WTC11 (cell line): ENCODE measurements around the gene COL4A6. TPM values are rescaled to one million over a fixed set of nuclear protein-coding genes. Genes with fewer than 3 reads are reported as not detected.
A peak's percentile ranks its signal among the peaks of the same experiment; 100 is the strongest.

Experiments
- ATAC-seq: fragments of 200-7000 bp; cut with Tn5 transposase; 2 replicates; pipeline ENCODE4 v1.10.0; 2021; ENCODE audit warnings: mild to moderate bottlenecking, moderate library complexity
- CTCF ChIA-PET: fragments of 300-600 bp; sonication (Branson Sonifier 250); formaldehyde crosslinking; loops from one replicate; lab custom pipeline; 2021; ENCODE audit warnings: antibody characterized with exemption; lab: Charles Lee
- POLR2A ChIA-PET: fragments of 350-600 bp; sonication (Branson Sonifier 250); formaldehyde crosslinking; loops from one replicate; lab custom pipeline; 2021; ENCODE audit warnings: antibody characterized with exemption; lab: Charles Lee
- DNase-seq: peaks from one replicate; pipeline ENCODE4 v3.0.0; 2021; ENCODE audit warnings: low spot score
- H3K27ac Mint-ChIP-seq: 2 replicates; pipeline ENCODE4 v1.8.0; 2021; ENCODE audit warnings: mixed read lengths
- H3K27me3 Mint-ChIP-seq: 2 replicates; pipeline ENCODE4 v1.8.0; 2021; ENCODE audit warnings: low read depth, mild to moderate bottlenecking, moderate library complexity, mixed read lengths
- H3K36me3 Mint-ChIP-seq: 2 replicates; pipeline ENCODE4 v1.8.0; 2021; ENCODE audit warnings: mixed read lengths
- H3K4me1 Mint-ChIP-seq: 2 replicates; pipeline ENCODE4 v1.8.0; 2022; ENCODE audit warnings: mixed read lengths
- H3K4me3 Mint-ChIP-seq: 2 replicates; pipeline ENCODE4 v1.8.0; 2021; ENCODE audit warnings: mild to moderate bottlenecking, moderate library complexity, mixed read lengths
- H3K9me3 Mint-ChIP-seq: 2 replicates; pipeline ENCODE4 v1.8.0; 2021; ENCODE audit warnings: mixed read lengths
- CREB1 ChIP-seq: sonication (generic); formaldehyde crosslinking; IDR thresholded peaks from 2 replicates; pipeline ENCODE4 v1.8.0; 2023; ENCODE audit warnings: mild to moderate bottlenecking, missing genetic modification reagents
- E2F1 ChIP-seq: sonication (generic); formaldehyde crosslinking; IDR thresholded peaks from 2 replicates; pipeline ENCODE4 v1.8.0; 2022; ENCODE audit warnings: mild to moderate bottlenecking, missing genetic modification reagents
- E2F4 ChIP-seq: sonication (generic); formaldehyde crosslinking; IDR thresholded peaks from 2 replicates; pipeline ENCODE4 v1.8.1; 2022; ENCODE audit warnings: low read depth, mild to moderate bottlenecking, moderate library complexity, missing genetic modification reagents, borderline replicate concordance
- ELF4 ChIP-seq: sonication (generic); formaldehyde crosslinking; IDR thresholded peaks from 2 replicates; pipeline ENCODE4 v1.8.1; 2022; ENCODE audit warnings: low read depth, mild to moderate bottlenecking, moderate library complexity, missing genetic modification reagents
- EMX1 ChIP-seq: fragments of 250-450 bp; sonication (Bioruptor Pico); IDR thresholded peaks from 2 replicates; pipeline ENCODE4 v1.8.0; 2021; ENCODE audit warnings: mild to moderate bottlenecking
- ETV6 ChIP-seq: sonication (generic); formaldehyde crosslinking; IDR thresholded peaks from 2 replicates; pipeline ENCODE4 v1.8.1; 2022; ENCODE audit warnings: mild to moderate bottlenecking, missing genetic modification reagents
- FOXK1 ChIP-seq: sonication (generic); formaldehyde crosslinking; IDR thresholded peaks from 2 replicates; pipeline ENCODE4 v1.8.0; 2022; ENCODE audit warnings: mild to moderate bottlenecking, moderate library complexity, missing genetic modification reagents
- FOXP1 ChIP-seq: sonication (generic); formaldehyde crosslinking; IDR thresholded peaks from 2 replicates; pipeline ENCODE4 v1.8.0; 2022; ENCODE audit warnings: missing genetic modification reagents, mild to moderate bottlenecking, moderate library complexity, borderline replicate concordance
- HMGXB4 ChIP-seq: sonication (generic); formaldehyde crosslinking; IDR thresholded peaks from 2 replicates; pipeline ENCODE4 v1.8.1; 2023; ENCODE audit warnings: mild to moderate bottlenecking, moderate library complexity, missing genetic modification reagents
- IRF1 ChIP-seq: sonication (generic); formaldehyde crosslinking; IDR thresholded peaks from 2 replicates; pipeline ENCODE4 v1.8.0; 2023; ENCODE audit warnings: missing genetic modification reagents
- IRF2 ChIP-seq: sonication (generic); formaldehyde crosslinking; IDR thresholded peaks from 2 replicates; pipeline ENCODE4 v1.8.0; 2022; ENCODE audit warnings: low read depth, missing genetic modification reagents, borderline replicate concordance
- JAZF1 ChIP-seq: fragments of 250-450 bp; sonication (Bioruptor Pico); IDR thresholded peaks from 2 replicates; pipeline ENCODE4 v1.9.0; 2021; ENCODE audit warnings: moderate library complexity, mild to moderate bottlenecking, inconsistent platforms
- JUN ChIP-seq: sonication (generic); formaldehyde crosslinking; IDR thresholded peaks from 2 replicates; pipeline ENCODE4 v1.8.0; 2023; ENCODE audit warnings: mild to moderate bottlenecking, missing genetic modification reagents
- MAX ChIP-seq: sonication (generic); formaldehyde crosslinking; IDR thresholded peaks from 2 replicates; pipeline ENCODE4 v1.8.0; 2022; ENCODE audit warnings: mild to moderate bottlenecking, missing genetic modification reagents
- MLX ChIP-seq: sonication (generic); formaldehyde crosslinking; IDR thresholded peaks from 2 replicates; pipeline ENCODE4 v1.8.1; 2023; ENCODE audit warnings: mild to moderate bottlenecking, missing genetic modification reagents, moderate library complexity
- NFE2L1 ChIP-seq: sonication (generic); formaldehyde crosslinking; IDR thresholded peaks from 2 replicates; pipeline ENCODE4 v1.8.1; 2023; ENCODE audit warnings: missing genetic modification reagents
- RELA ChIP-seq: sonication (generic); formaldehyde crosslinking; IDR thresholded peaks from 2 replicates; pipeline ENCODE4 v1.8.1; 2022; ENCODE audit warnings: missing genetic modification reagents, mild to moderate bottlenecking, borderline replicate concordance
- SMAD3 ChIP-seq: sonication (generic); formaldehyde crosslinking; IDR thresholded peaks from 2 replicates; pipeline ENCODE4 v1.8.0; 2022; ENCODE audit warnings: missing genetic modification reagents, mild to moderate bottlenecking, borderline replicate concordance
- SOX15 ChIP-seq: fragments of 250-450 bp; sonication (Bioruptor Pico); IDR thresholded peaks from 2 replicates; pipeline ENCODE4 v1.9.0; 2021; ENCODE audit warnings: mild to moderate bottlenecking
- TCF7 ChIP-seq: sonication (generic); formaldehyde crosslinking; IDR thresholded peaks from 2 replicates; pipeline ENCODE4 v1.8.0; 2022; ENCODE audit warnings: mild to moderate bottlenecking, low read depth, missing genetic modification reagents, moderate library complexity
- TEAD1 ChIP-seq: sonication (generic); formaldehyde crosslinking; IDR thresholded peaks from 2 replicates; pipeline ENCODE4 v1.8.0; 2022; ENCODE audit warnings: mild to moderate bottlenecking, missing genetic modification reagents
- TP53 ChIP-seq: sonication (generic); formaldehyde crosslinking; IDR thresholded peaks from 2 replicates; pipeline ENCODE4 v1.8.1; 2023; ENCODE audit warnings: mild to moderate bottlenecking, missing genetic modification reagents
- USF1 ChIP-seq: sonication (generic); formaldehyde crosslinking; IDR thresholded peaks from 2 replicates; pipeline ENCODE4 v1.8.0; 2022; ENCODE audit warnings: mild to moderate bottlenecking, missing genetic modification reagents
- ZNF219 ChIP-seq: sonication (generic); formaldehyde crosslinking; IDR thresholded peaks from 2 replicates; pipeline ENCODE4 v1.8.0; 2023; ENCODE audit warnings: missing genetic modification reagents, mild to moderate bottlenecking, borderline replicate concordance
- ZNF232 ChIP-seq: sonication (generic); formaldehyde crosslinking; IDR thresholded peaks from 2 replicates; pipeline ENCODE4 v1.8.0; 2022; ENCODE audit warnings: mild to moderate bottlenecking, missing genetic modification reagents
- ZNF317 ChIP-seq: sonication (generic); formaldehyde crosslinking; IDR thresholded peaks from 2 replicates; pipeline ENCODE4 v1.8.1; 2023; ENCODE audit warnings: low read depth, mild to moderate bottlenecking, moderate library complexity, missing genetic modification reagents, borderline replicate concordance
- ZNF512 ChIP-seq: sonication (generic); formaldehyde crosslinking; IDR thresholded peaks from 2 replicates; pipeline ENCODE4 v1.8.1; 2022; ENCODE audit warnings: missing genetic modification reagents, borderline replicate concordance
- ZNF671 ChIP-seq: fragments of 250-450 bp; sonication (Bioruptor Pico); IDR thresholded peaks from 2 replicates; pipeline ENCODE4 v1.8.0; 2021; ENCODE audit warnings: mild to moderate bottlenecking
- total RNA-seq: library from RNA; stranded (reverse); gene quantifications from 3 replicates; pipeline ENCODE4 v1.2.3, GENCODE V29; 2021

COL4A6 gene
- total RNA-seq, 1 experiment from 2014 or later = 15.2 TPM

- peaks cover 9% of the 10 kb centered on the region for H3K27me3 Mint-ChIP-seq
- ATAC-seq (peak; percentile 30), DNase-seq (no peak)
- H3K4me1 Mint-ChIP-seq = peaks cover 38% of the 10 kb centered on the region
- peak overlapping the region; percentile 94 for H3K4me3 Mint-ChIP-seq
- TF ChIP-seq FOXP1 (CRISPR knock-in tag) (no peak), SOX15 (CRISPR knock-in tag) (no peak), ZNF219 (CRISPR knock-in tag) (no peak), CREB1 (CRISPR knock-in tag) (no peak), ELF4 (no peak), TCF7 (CRISPR knock-in tag) (no peak), ZNF512 (CRISPR knock-in tag) (no peak), NFE2L1 (CRISPR knock-in tag) (no peak), TEAD1 (CRISPR knock-in tag) (no peak), E2F1 (no peak), JUN (CRISPR knock-in tag) (no peak), ZNF317 (CRISPR knock-in tag) (no peak), JAZF1 (CRISPR knock-in tag) (no peak), EMX1 (CRISPR knock-in tag) (no peak)
- ChIA-PET POLR2A (interaction anchor here (1.0 kb wide), 1 partner anchor 35 kb away, joined by 3 read pairs; no protein-coding TSS in a partner anchor), CTCF (no interaction called here)
- peaks cover 8% of the 10 kb centered on the region for H3K36me3 Mint-ChIP-seq
- peak overlapping the region; percentile 96 for H3K27ac Mint-ChIP-seq
- peaks cover 7% of the 10 kb centered on the region for H3K9me3 Mint-ChIP-seq
These were observed 1.9 kb upstream of the COL4A6 start for GRCh38 chrX:108439961-108440696.

GRCh38 chrX:108439426-108439942, 1.3 kb upstream of the COL4A6 start, which contains the start of gene COL4A5:
TSS of gene COL4A5 (plus strand) at chrX:108439838. CDS start at chrX:108440126, 288 bp downstream.
- H3K9me3 Mint-ChIP-seq = peaks cover under 1% of the 10 kb centered on the region
- H3K27ac Mint-ChIP-seq = peak within 1 kb of the TSS; percentile 96
- H3K27me3 Mint-ChIP-seq = peaks cover 9% of the 10 kb centered on the region
- DNase-seq (peak; percentile 53), ATAC-seq (peak; percentile 53)
- H3K4me3 Mint-ChIP-seq = peak within 1 kb of the TSS; percentile 94
- H3K36me3 Mint-ChIP-seq = peaks cover 1% of the 10 kb centered on the region
- H3K4me1 Mint-ChIP-seq = peaks cover 38% of the 10 kb centered on the region
- ChIA-PET POLR2A (interaction anchor here (1.0 kb wide), 1 partner anchor 35 kb away, joined by 3 read pairs; no protein-coding TSS in a partner anchor), CTCF (no interaction called here)
- TF ChIP-seq FOXK1 (CRISPR knock-in tag) (no peak), ZNF671 (no peak), ZNF232 (CRISPR knock-in tag) (no peak), IRF1 (no peak), ETV6 (no peak), JAZF1 (CRISPR knock-in tag) (no peak), HMGXB4 (CRISPR knock-in tag) (no peak), MLX (CRISPR knock-in tag) (no peak), TP53 (CRISPR knock-in tag) (no peak), JUN (CRISPR knock-in tag) (no peak), SMAD3 (CRISPR knock-in tag) (no peak), RELA (CRISPR knock-in tag) (no peak), IRF2 (no peak), USF1 (CRISPR knock-in tag) (no peak), MAX (no peak), TEAD1 (CRISPR knock-in tag) (no peak), E2F4 (CRISPR knock-in tag) (no peak)
